HepG2 (cell line): ENCODE results near the gene RAB3A. TPM values are rescaled to one million over a fixed set of nuclear protein-coding genes. Genes with fewer than 3 reads are reported as not detected.

Source experiments
- ATAC-seq: fragments of 200-7000 bp; cut with Tn5 transposase; 3 replicates; pipeline ENCODE4 v1.9.1; 2020; ENCODE audit warnings: mild to moderate bottlenecking, moderate library complexity
- BruUV-seq: library from RNA; stranded (reverse); fragments of 400-500 nt; replicated peaks from 2 replicates; lab custom pipeline; 2021; lab: Mats Ljungman, UMichigan
- CTCF ChIA-PET: fragments of 300-600 bp; formaldehyde crosslinking; extraction: SDS; loops from one replicate; lab custom pipeline; 2021; ENCODE audit warnings: low total read pairs, inconsistent platforms, low intra/inter-chr PET ratio; lab: Yijun Ruan, JAX
- POLR2A ChIA-PET: fragments of 350-600 bp; sonication (Branson Sonifier 250); formaldehyde crosslinking; loops from one replicate; lab custom pipeline; 2020; ENCODE audit warnings: antibody characterized with exemption, inconsistent platforms; lab: Yijun Ruan, JAX
- DNase-seq: peaks from one replicate; pipeline ENCODE4 v3.0.0-alpha.2; 2015; ENCODE audit warnings: low spot score
- FAIRE-seq: peaks from 3 replicates; lab custom pipeline; 2011; peaks lifted over from hg19 to GRCh38; lab: Jason Lieb, UNC
- H2AFZ ChIP-seq: one replicate; pipeline ENCODE4 v1.6.1; 2011; ENCODE audit warnings: low read length, inconsistent platforms
- H3K27ac ChIP-seq: fragments of 300-600 bp; 3 replicates; pipeline ENCODE4 v1.8.0; 2011; ENCODE audit warnings: mixed run types, mild to moderate bottlenecking, mixed read lengths, low read length, inconsistent platforms; ENCODE audit not compliant: insufficient read depth; ENCODE audit errors: extremely low read length
- H3K27me3 ChIP-seq, 2 experiments: fragments of 200-600 bp in 1 of 2; 2 replicates in 1 of 2; 3 replicates in 1 of 2; pipeline versions ENCODE4 v1.6.0 to v1.8.0; 2011; ENCODE audit warnings: low read length in 2 of 2, mild to moderate bottlenecking in 2 of 2, moderate library complexity in 2 of 2, inconsistent platforms in 1 of 2; ENCODE audit not compliant: insufficient read depth in 2 of 2, control insufficient read depth in 1 of 2
- H3K36me3 ChIP-seq, 2 experiments: fragments of 200-600 bp in 1 of 2; replicated peaks in 1 of 2; 2 replicates in 1 of 2; 3 replicates in 1 of 2; pipeline versions ENCODE4 v1.5.1 to v1.8.0; 2011; ENCODE audit warnings: low read length in 2 of 2, inconsistent platforms in 1 of 2; ENCODE audit not compliant: insufficient read depth in 2 of 2, control insufficient read depth in 1 of 2
- H3K4me1 ChIP-seq: 2 replicates; pipeline ENCODE4 v1.5.1; 2012; ENCODE audit warnings: low read length, inconsistent platforms; ENCODE audit not compliant: insufficient read depth
- H3K4me2 ChIP-seq: 2 replicates; pipeline ENCODE4 v1.6.0; 2011; ENCODE audit warnings: low read depth, low read length, inconsistent platforms
- H3K4me3 ChIP-seq, 3 experiments: fragments of 200-600 bp in 1 of 3; sonication (generic), shearing (Covaris generic) in 1 of 3; replicated peaks in 1 of 3; 2 replicates each; pipeline ENCODE4 v1.5.1; 2011 to 2016; ENCODE audit warnings: low read length in 3 of 3, inconsistent platforms in 2 of 3, low read depth in 2 of 3, mild to moderate bottlenecking in 2 of 3, control low read depth in 1 of 3, mixed read lengths in 1 of 3; ENCODE audit not compliant: insufficient read depth in 1 of 3
- H3K79me2 ChIP-seq: one replicate; pipeline ENCODE4 v1.6.1; 2011; ENCODE audit warnings: low read length, inconsistent platforms; ENCODE audit not compliant: insufficient read depth
- H3K9ac ChIP-seq: 2 replicates; pipeline ENCODE4 v1.6.0; 2011; ENCODE audit warnings: mild to moderate bottlenecking, low read depth, low read length, inconsistent platforms; ENCODE audit not compliant: insufficient read depth
- H3K9me3 ChIP-seq: 2 replicates; pipeline ENCODE4 v1.5.1; 2012; ENCODE audit warnings: mild to moderate bottlenecking, low read length
- H4K20me1 ChIP-seq: 2 replicates; pipeline ENCODE4 v1.6.0; 2011; ENCODE audit warnings: inconsistent platforms, mild to moderate bottlenecking, low read length, moderate library complexity; ENCODE audit not compliant: insufficient read depth
- ATM ChIP-seq: fragments of 450-650 bp; IDR thresholded peaks from 2 replicates; pipeline ENCODE4 v1.7.1; 2017; ENCODE audit warnings: mild to moderate bottlenecking, borderline replicate concordance
- E2F2 ChIP-seq: sonication (generic); formaldehyde crosslinking; IDR thresholded peaks from 2 replicates; pipeline ENCODE4 v1.4.0; 2020; ENCODE audit warnings: missing genetic modification reagents, borderline replicate concordance
- KLF11 ChIP-seq: IDR thresholded peaks from 2 replicates; pipeline ENCODE4 v1.6.1; 2016; ENCODE audit warnings: missing compliant biosample characterization
- MAX ChIP-seq: IDR thresholded peaks from 2 replicates; pipeline ENCODE4 v1.6.1; 2012; ENCODE audit warnings: inconsistent platforms
- MEF2D ChIP-seq: sonication (generic); formaldehyde crosslinking; IDR thresholded peaks from 2 replicates; pipeline ENCODE4 v1.5.1; 2020; ENCODE audit warnings: mild to moderate bottlenecking, missing genetic modification reagents
- MTA1 ChIP-seq: sonication (generic); formaldehyde crosslinking; IDR thresholded peaks from 2 replicates; pipeline ENCODE4 v1.4.0; 2020; ENCODE audit warnings: missing genetic modification reagents, mild to moderate bottlenecking, borderline replicate concordance
- PRMT3 ChIP-seq: sonication (generic); formaldehyde crosslinking; IDR thresholded peaks from 2 replicates; pipeline ENCODE4 v1.8.1; 2022; ENCODE audit warnings: low read depth, mild to moderate bottlenecking, moderate library complexity, missing genetic modification reagents, borderline replicate concordance
- SALL2 ChIP-seq: sonication (generic); formaldehyde crosslinking; IDR thresholded peaks from 2 replicates; pipeline ENCODE4 v1.8.1; 2023; ENCODE audit warnings: mild to moderate bottlenecking, missing genetic modification reagents, inconsistent platforms
- SAP130 ChIP-seq: IDR thresholded peaks from 2 replicates; pipeline ENCODE4 v1.6.1; 2016; ENCODE audit warnings: low read depth
- SIN3B ChIP-seq: fragments of 150-350 bp; IDR thresholded peaks from 2 replicates; pipeline ENCODE4 v1.6.1; 2014; ENCODE audit warnings: low read length
- SMAD1 ChIP-seq: sonication (generic); formaldehyde crosslinking; IDR thresholded peaks from 2 replicates; pipeline ENCODE4 v1.4.0; 2020; ENCODE audit warnings: missing genetic modification reagents, low read depth, mild to moderate bottlenecking, borderline replicate concordance
- TFAP4 ChIP-seq: sonication (generic); IDR thresholded peaks from 2 replicates; pipeline ENCODE4 v1.6.1; 2016; ENCODE audit warnings: low read depth, borderline replicate concordance
- YY1 ChIP-seq: IDR thresholded peaks from 2 replicates; pipeline ENCODE4 v1.6.1; 2011; ENCODE audit warnings: low read length, low read depth, moderate library complexity, mild to moderate bottlenecking; ENCODE audit not compliant: insufficient read depth, insufficient replicate concordance
- ZNF460 ChIP-seq: sonication (generic); formaldehyde crosslinking; IDR thresholded peaks from 2 replicates; pipeline ENCODE4 v1.5.1; 2020; ENCODE audit warnings: missing genetic modification reagents, mild to moderate bottlenecking, borderline replicate concordance
- ZNF703 ChIP-seq: sonication (generic); formaldehyde crosslinking; IDR thresholded peaks from 2 replicates; pipeline ENCODE4 v1.5.1; 2020; ENCODE audit warnings: missing genetic modification reagents, mild to moderate bottlenecking, moderate library complexity, borderline replicate concordance
- ZNF770 ChIP-seq: sonication (generic); formaldehyde crosslinking; IDR thresholded peaks from 2 replicates; pipeline ENCODE4 v1.5.0; 2020; ENCODE audit warnings: mild to moderate bottlenecking, missing genetic modification reagents
- ZUFSP ChIP-seq: sonication (generic); formaldehyde crosslinking; IDR thresholded peaks from 2 replicates; pipeline ENCODE4 v1.9.0; 2021; ENCODE audit warnings: missing genetic modification reagents, mild to moderate bottlenecking, borderline replicate concordance
- WGBS: methylation state at CpG from one replicate; pipeline ENCODE4 v1.1.6; 2017; ENCODE audit warnings: low lambda C conversion rate; 5-methylcytosine and 5-hydroxymethylcytosine counted together
- in situ Hi-C: cut with HindIII; loops from 2 replicates; pipeline ENCODE4 v1.10.0; 2017; ENCODE audit warnings: low pct_unique_long_range_greater_than_20kb; ENCODE audit not compliant: extremely low pct_ligation_motif_present
- intact Hi-C: fragments of 100-400 bp; cut with micrococcal nuclease; formaldehyde crosslinking; loops from one replicate; pipeline ENCODE4 v1.10.0; 2022; ENCODE audit not compliant: unreplicated experiment
- polyA plus RNA-seq, 8 experiments: library from polyadenylated mRNA; depleted of rRNA in 3 of 8; stranded (reverse) in 7 of 8; unstranded in 1 of 8; fragments of >200 nt; fragmentation: Illumina TruSeq in 4 of 8; extraction: Trizol in 4 of 8; gene quantifications; 2 replicates each; pipeline versions ENCODE4 v1.2.1 to v1.2.3, GENCODE V29; 2011 to 2016; ENCODE audit warnings: low read depth in 4 of 8, missing spikeins in 1 of 8, mixed read lengths in 1 of 8; ENCODE audit not compliant: insufficient read depth in 1 of 8
- total RNA-seq, 5 experiments: library from RNA; depleted of rRNA; stranded (reverse); fragments of >200 nt; fragmentation: Illumina TruSeq; extraction: Trizol; gene quantifications; 2 replicates each; pipeline ENCODE4 v1.2.3, GENCODE V29; 2016; ENCODE audit warnings: low read depth in 1 of 5

The RAB3A gene
- total and polyA plus RNA-seq, 2 of the 13 experiments (the other 11 are each of a cell fraction or from before 2014, with no cell fraction given): 0.58 to 0.98 TPM

GRCh38 chr19:18205200-18205892 is 1.5 kb upstream of the RAB3A start:
- H3K9ac ChIP-seq: peak overlapping the region; percentile 73
- H3K27ac ChIP-seq: peak overlapping the region; percentile 60
- no peak overlapping the region for H2AFZ ChIP-seq
- peak overlapping the region; percentile 87 for H3K4me2 ChIP-seq
- intact Hi-C loops (loop anchor here (5.0 kb wide), 1 partner anchor 207 kb away; no protein-coding TSS in a partner anchor), in situ Hi-C loops (loop anchor here (5.0 to 10.0 kb wide), 2 partner anchors 47 to 209 kb away; partner anchors contain the start of gene SSBP4)
- no peaks in the 10 kb centered on the region for H4K20me1 ChIP-seq
- H3K36me3 ChIP-seq: peaks cover 2% of the 10 kb centered on the region in 2 experiments; a peak in 1 of 5 replicates
- POLR2A ChIA-PET: interaction anchor here (1.0 to 4.0 kb wide), 8 partner anchors 13 to 346 kb away, joined by 3 to 27 read pairs (median 6); partner anchors contain the start of genes GDF15, IQCN, JUND and MPV17L2
- H3K4me3 ChIP-seq: peak overlapping the region; percentile 73 to 76 (median 73)
- H3K79me2 ChIP-seq: no peaks in the 10 kb centered on the region
- BruUV-seq: no TSS peak
- no peaks in the 10 kb centered on the region for H3K9me3 ChIP-seq
- CTCF ChIA-PET: no interaction called here
- 44% methylated on average over 33 of the region's 36 CpGs for WGBS
- peaks cover 0 to 8% of the 10 kb centered on the region in 2 experiments; a peak in 1 of 5 replicates for H3K27me3 ChIP-seq
- FAIRE-seq: no peak
- ATAC-seq: peak; percentile 8; the same call in 2 of the 3 replicates
- peaks cover 13% of the 10 kb centered on the region for H3K4me1 ChIP-seq
- no peak for DNase-seq
- TF ChIP-seq SIN3B (no peak), PRMT3 (CRISPR knock-in tag) (no peak), MAX (no peak), SMAD1 (CRISPR knock-in tag) (no peak), E2F2 (no peak), SALL2 (no peak), MTA1 (CRISPR knock-in tag) (no peak), YY1 (no peak), ZUFSP (CRISPR knock-in tag) (no peak), KLF11 (no peak), ZNF703 (no peak), SAP130 (CRISPR knock-in tag) (0 out of 2 replicates have a peak, but pooled peaks have one; percentile 4), ZNF770 (CRISPR knock-in tag) (no peak), MEF2D (CRISPR knock-in tag) (no peak), ATM (no peak), TFAP4 (peak; percentile 31; the same call in 1 of the 2 replicates), ZNF460 (CRISPR knock-in tag) (no peak)
